ENCODE data around the gene VAPA. TPM values are rescaled to one million over a fixed set of nuclear protein-coding genes. Genes with fewer than 3 reads are reported as not detected.

VAPA gene
- total RNA-seq, 2 donors from 2014 or later: 122 to 168 TPM

- WGBS, 2 experiments (ENCODE audit: insufficient coverage in 1 of 2, insufficient read length in 1 of 2): 70 to 92% methylated on average over 4 to 12 of the region's 12 CpGs
- Histone ChIP-seq H3K36me3 (ENCODE audit: control insufficient read depth, insufficient read depth, low read length) (no peaks in the 10 kb centered on the region), H3K4me1 (ENCODE audit: control insufficient read depth, insufficient read depth, low read length) (no peaks in the 10 kb centered on the region), H3K27ac (ENCODE audit: low read depth, low read length) (no peak overlapping the region), H3K9me3 (ENCODE audit: control insufficient read depth, low read length) (peaks cover 7% of the 10 kb centered on the region), H3K27me3 (ENCODE audit: control insufficient read depth, insufficient read depth, low read length, poor library complexity, severe bottlenecking) (no peaks in the 10 kb centered on the region), H3K9ac (ENCODE audit: extremely low read depth, low read length, poor library complexity, severe bottlenecking) (no peak overlapping the region), H3K4me3 (ENCODE audit: low read length) (no peak overlapping the region)
- H3K27ac Mint-ChIP-seq: no peak overlapping the region
- TF ChIP-seq CTCF (conservative IDR thresholded peaks at IDR 0.05): no peak
- no peak overlapping the region for H3K4me3 Mint-ChIP-seq
- H3K36me3 Mint-ChIP-seq (ENCODE audit: low read depth): no peaks in the 10 kb centered on the region
- no peak for DNase-seq
- H3K9me3 Mint-ChIP-seq: peaks cover 7% of the 10 kb centered on the region
- peaks cover 4% of the 10 kb centered on the region for H3K4me1 Mint-ChIP-seq
- H3K27me3 Mint-ChIP-seq (ENCODE audit: insufficient read depth): peaks cover 11% of the 10 kb centered on the region
Observed at GRCh38 chr18:9987931-9988330, 74.1 kb downstream of the VAPA start.

GRCh38 chr18:9988665-9989064 lies 74.8 kb downstream of the VAPA start:
- no peaks in the 10 kb centered on the region for H3K36me3 ChIP-seq (ENCODE audit: control insufficient read depth, insufficient read depth, low read length)
- Mint-ChIP-seq H3K9me3 (peaks cover 1% of the 10 kb centered on the region), H3K27me3 (ENCODE audit: insufficient read depth) (peaks cover 12% of the 10 kb centered on the region), H3K4me3 (no peak overlapping the region), H3K27ac (no peak overlapping the region), H3K36me3 (ENCODE audit: low read depth) (no peaks in the 10 kb centered on the region), H3K4me1 (peaks cover 7% of the 10 kb centered on the region)
- TF ChIP-seq CTCF (conservative IDR thresholded peaks at IDR 0.05): no peak
- H3K9me3 ChIP-seq (ENCODE audit: control insufficient read depth, low read length): peaks cover under 1% of the 10 kb centered on the region
- no peak for DNase-seq
- H3K4me1 ChIP-seq (ENCODE audit: control insufficient read depth, insufficient read depth, low read length): no peaks in the 10 kb centered on the region
- H3K27ac ChIP-seq (ENCODE audit: low read depth, low read length): no peak overlapping the region
- no peak overlapping the region for H3K4me3 ChIP-seq (ENCODE audit: low read length)
- H3K9ac ChIP-seq (ENCODE audit: extremely low read depth, low read length, poor library complexity, severe bottlenecking): no peak overlapping the region
- no peaks in the 10 kb centered on the region for H3K27me3 ChIP-seq (ENCODE audit: control insufficient read depth, insufficient read depth, low read length, poor library complexity, severe bottlenecking)
- WGBS, 2 experiments (ENCODE audit: insufficient coverage in 1 of 2, insufficient read length in 1 of 2): 67 to 85% methylated on average over 6 to 9 of the region's 9 CpGs

GRCh38 chr18:9989481-9989880 lies 75.7 kb downstream of the VAPA start:
- no peaks in the 10 kb centered on the region for H3K36me3 Mint-ChIP-seq (ENCODE audit: low read depth)
- no peaks in the 10 kb centered on the region for H3K27me3 ChIP-seq (ENCODE audit: control insufficient read depth, insufficient read depth, low read length, poor library complexity, severe bottlenecking)
- H3K4me3 ChIP-seq (ENCODE audit: low read length): no peak overlapping the region
- H3K9ac ChIP-seq (ENCODE audit: extremely low read depth, low read length, poor library complexity, severe bottlenecking): no peak overlapping the region
- no peak overlapping the region for H3K27ac Mint-ChIP-seq
- no peaks in the 10 kb centered on the region for H3K9me3 Mint-ChIP-seq
- no peaks in the 10 kb centered on the region for H3K9me3 ChIP-seq (ENCODE audit: control insufficient read depth, low read length)
- no peak overlapping the region for H3K27ac ChIP-seq (ENCODE audit: low read depth, low read length)
- no peaks in the 10 kb centered on the region for H3K36me3 ChIP-seq (ENCODE audit: control insufficient read depth, insufficient read depth, low read length)
- H3K4me3 Mint-ChIP-seq: no peak overlapping the region
- H3K4me1 ChIP-seq (ENCODE audit: control insufficient read depth, insufficient read depth, low read length): no peaks in the 10 kb centered on the region
- H3K27me3 Mint-ChIP-seq (ENCODE audit: insufficient read depth): peaks cover 12% of the 10 kb centered on the region
- H3K4me1 Mint-ChIP-seq: peaks cover 13% of the 10 kb centered on the region
- WGBS, 2 experiments (ENCODE audit: insufficient coverage in 1 of 2, insufficient read length in 1 of 2): 96 to 97% methylated on average over 3 to 5 of the region's 5 CpGs
- TF ChIP-seq CTCF (conservative IDR thresholded peaks at IDR 0.05): no peak
- no peak for DNase-seq

Data from endodermal cell (in vitro differentiated cells).